Stimulated activated CD4-positive, alpha-beta T cell treated with anti-CD3 and anti-CD28 coated beads, TNF-alpha, amount 100 ng/mL, for 24 hours (primary cell): ENCODE measurements around the gene HEMK1.

Source experiments
- DNase-seq, 3 experiments: peaks; one replicate each; pipeline ENCODE4 v3.0.0-alpha.2; 2020; ENCODE audit warnings: low read depth in 3 of 3

The HEMK1 gene

GRCh38 chr3:50573566-50574443 is 4.5 kb downstream of the HEMK1 start:
- DNase-seq: peak; percentile 42 to 79 (median 47)

GRCh38 chr3:50574444-50574831 is 5.1 kb downstream of the HEMK1 start:
- peak in 1 of 3 experiments; percentile 42 for DNase-seq

DNA sequence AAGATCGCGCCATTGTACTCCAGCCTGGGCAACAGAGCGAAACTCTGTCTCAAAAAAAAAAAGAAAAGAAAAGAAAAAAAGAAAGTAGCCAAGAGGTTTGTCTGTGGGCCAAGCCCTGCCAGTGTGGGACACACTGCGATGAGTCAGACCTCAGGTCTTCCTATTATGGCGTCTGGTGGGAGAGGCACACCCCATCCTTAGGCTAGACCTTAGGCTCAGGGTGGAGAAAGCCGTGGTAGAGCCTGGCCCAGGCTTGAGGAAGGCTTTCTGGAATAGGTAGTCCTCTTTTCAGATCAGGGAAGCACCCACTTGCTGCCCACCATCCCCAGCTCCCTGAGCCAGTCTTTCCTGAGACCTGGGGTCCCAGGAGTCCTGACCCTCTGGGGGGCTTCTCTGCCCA is 6.0 kb downstream of the HEMK1 start:
- no peak for DNase-seq

DNA sequence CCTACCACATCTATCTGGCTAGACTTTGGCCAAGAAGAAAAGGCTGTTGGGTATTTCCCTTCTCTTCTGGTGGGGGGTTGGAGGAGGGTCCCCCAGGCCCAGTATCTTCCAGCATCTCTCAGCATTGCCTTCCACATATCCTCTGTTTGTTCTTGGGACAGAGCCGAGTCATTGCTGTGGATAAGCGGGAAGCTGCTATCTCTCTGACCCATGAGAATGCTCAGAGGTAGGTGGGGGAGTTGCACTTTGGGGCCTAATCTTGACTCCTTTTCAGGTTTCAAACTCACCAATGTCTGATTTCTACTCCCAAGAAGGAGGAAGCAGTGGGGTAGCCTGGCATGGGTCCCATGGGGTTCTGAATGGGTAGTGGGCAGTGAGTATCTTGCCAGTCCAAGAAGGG is 8.0 kb downstream of the HEMK1 start:
- no peak for DNase-seq

GRCh38 chr3:50580683-50581458 is 11.5 kb downstream of the HEMK1 start:
- DNase-seq: no peak

GRCh38 chr3:50581459-50581842 is 12.1 kb downstream of the HEMK1 start:
- DNase-seq: no peak

GRCh38 chr3:50582083-50582482 is 12.8 kb downstream of the HEMK1 start:
- DNase-seq: no peak

DNA sequence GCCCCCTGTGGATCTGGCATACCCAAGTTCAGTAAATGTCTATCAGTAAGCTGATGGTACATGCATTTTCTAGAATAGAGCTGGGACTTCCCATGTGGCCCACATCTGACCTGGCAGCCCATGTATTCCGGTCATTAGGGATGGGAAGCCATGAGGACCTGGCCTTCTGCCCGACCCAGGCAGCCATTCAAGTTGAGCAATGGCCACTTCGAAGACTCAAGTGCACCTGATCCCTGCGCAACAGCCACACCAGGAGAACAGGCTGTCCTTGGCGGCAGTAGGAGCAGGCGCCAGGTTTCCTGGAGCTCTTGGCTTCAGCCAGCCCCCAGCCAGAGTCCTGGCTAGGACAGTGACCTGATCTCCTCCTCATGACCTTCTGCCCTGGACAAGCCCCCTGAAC is 14.6 kb downstream of the HEMK1 start:
- no peak for DNase-seq

DNA sequence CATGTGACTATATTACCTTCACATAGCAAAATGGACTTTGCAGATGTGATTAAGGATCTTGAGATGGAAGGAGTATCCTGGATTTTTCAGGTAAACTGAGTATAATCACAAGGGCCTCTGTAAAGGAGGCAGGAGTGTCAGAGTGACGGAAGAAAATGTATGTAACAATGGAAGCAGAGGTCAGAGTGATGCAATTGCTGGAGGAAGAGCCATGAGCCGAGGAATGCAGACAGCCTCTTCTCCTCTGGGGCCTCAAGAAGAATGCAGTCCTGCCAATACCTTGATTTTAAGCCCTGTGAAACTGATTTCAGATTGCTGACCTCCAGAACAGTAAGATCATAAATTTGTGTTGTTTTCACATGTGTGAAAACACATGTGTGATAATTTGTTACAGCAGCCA is 15.1 kb downstream of the HEMK1 start:
- no peak for DNase-seq

DNA sequence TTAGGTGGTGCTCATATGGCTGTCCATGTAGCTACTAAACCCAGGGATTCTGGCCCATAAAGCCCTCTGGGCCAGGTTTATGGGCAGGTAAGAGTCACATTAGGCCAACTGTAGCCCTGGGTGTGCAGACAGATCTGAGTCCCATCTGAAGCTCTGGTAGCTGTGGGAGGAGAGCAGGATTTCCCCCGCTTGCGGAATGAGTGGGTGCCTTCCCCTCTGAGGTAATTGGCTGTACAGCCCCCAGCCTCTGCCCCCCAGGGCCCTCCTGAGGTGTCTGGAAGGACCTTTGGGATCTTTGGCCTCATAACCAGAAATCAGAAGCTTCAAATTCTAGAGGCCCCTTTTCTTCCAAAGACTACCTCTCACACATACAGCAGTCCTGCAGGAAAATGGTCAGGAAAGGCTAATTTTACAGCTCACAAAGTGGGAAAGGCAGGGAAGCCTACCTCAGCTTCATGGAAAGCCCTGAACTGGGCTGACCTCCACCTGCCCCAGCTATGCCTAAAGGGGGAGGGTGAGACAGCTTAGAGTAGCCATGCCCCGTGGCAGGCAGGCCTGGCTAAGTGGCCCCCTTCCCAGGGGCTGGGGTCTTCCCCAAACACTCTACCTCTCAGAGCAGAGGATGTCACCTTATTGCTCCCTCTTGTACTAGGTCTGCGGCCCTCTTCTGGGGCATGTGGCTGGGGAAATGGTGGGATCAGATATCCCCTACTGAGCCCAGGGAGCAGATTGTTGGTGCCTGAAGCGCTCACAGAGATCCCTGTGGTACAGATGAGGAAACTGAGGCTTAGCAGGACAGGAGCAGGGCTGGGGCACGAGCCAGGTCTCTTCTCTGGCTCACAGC is 16.8 kb downstream of the HEMK1 start:
- DNase-seq: peak in 1 of 3 experiments; percentile 69

- DNase-seq: no peak
Measured at GRCh38 chr3:50586763-50587070, 17.4 kb downstream of the HEMK1 start.

GRCh38 chr3:50587373-50587772 is 18.1 kb downstream of the HEMK1 start:
- no peak for DNase-seq

DNA sequence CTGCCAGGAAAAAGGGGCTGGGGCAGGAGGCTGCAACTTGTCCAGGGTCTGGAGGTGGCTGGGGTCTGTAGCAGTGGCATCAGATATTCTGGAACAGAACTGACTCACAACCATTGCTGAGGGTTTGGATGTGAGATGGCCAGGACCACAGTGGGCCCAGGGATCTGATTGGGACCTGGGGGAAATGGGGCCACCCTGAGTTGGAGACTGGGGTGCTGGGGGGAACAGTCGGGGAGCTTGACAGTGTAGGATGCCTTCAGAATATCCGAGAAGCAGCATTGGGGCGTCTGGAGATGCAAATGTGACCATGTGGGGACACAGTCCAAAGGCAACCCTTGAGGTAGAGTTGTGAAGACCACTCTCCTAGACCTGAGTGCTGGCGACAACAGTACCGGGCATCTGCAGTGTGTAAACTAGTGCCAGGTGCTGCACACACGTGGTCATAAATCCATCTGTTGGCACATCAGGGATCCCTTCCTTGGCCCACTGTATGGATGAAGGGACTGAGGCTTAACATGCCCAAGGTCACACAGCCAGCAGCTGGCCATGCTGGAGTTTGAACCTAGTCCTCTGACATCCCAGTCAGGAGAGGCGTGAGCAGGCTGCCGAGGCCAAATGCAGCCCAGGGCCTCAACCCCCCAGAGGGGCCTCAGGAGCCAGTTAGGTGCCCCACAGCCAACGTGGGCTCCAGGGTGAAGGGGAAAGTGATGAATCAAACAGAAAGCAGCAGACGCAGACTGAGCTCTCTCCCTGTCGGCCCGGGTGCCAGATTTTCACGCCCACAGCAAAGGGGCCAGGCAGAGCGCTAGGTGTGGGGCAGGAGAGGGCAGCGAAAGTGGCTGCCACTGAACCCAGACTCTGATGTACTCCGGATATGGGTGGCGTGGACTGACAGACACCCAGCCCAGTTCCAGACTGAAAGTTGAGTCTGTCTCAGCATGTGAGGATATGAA is 18.8 kb downstream of the HEMK1 start:
- peak; percentile 75 to 90 (median 75) for DNase-seq

GRCh38 chr3:50588759-50589433 is 19.6 kb downstream of the HEMK1 start:
- DNase-seq: no peak

GRCh38 chr3:50591196-50591741 is 21.9 kb downstream of the HEMK1 start:
- no peak for DNase-seq

DNA sequence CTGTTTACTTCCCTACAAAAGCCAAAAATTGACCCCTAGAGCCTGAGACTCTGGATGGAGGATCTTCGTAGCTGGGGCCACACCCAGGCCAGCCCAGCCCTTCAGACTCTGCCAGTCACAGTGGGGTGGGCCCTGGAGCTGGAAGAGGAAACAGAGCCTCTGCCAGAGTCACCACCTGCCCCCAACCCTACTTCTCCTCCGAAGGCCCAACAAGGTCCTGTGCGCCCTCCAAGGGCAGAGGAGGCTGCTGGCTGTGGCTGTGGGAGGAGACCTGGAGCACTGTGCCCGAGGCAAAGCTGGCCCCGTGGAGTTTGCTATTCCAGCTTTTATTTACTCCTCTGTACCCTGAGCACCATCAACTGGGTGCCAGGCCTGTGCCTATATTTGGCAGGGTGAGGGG is 23.2 kb downstream of the HEMK1 start:
- no peak for DNase-seq

- DNase-seq: no peak
Measured at GRCh38 chr3:50594253-50594785, 25.0 kb downstream of the HEMK1 start.

DNA sequence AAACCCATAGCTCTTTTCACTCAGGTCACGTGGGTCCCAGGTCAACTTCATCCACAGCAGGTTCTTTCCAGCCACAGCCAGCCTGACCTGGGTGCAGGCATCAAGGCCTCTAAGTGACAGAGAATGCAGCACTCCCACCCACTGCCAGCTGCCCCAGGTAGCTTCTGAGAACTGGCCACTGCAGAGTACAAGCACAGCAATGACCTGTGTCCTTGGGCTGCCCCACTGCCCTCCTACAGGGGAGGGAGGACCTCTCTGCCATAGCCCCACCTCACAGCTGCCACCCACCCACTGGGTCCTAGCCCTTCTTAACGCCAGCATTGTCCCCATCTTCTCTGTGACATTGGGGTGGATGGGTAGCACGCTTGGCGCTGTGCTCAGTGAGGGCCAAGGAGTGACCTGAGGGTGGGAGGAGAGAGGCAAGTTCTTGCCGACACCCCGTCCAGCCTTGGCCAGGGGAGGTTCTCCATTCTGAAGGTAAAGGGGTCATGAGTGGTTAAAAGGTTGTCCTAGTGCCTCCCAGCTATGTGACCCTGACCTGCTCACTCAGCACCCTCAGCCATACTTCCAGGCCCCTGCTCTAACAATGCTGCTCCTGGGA is 29.9 kb downstream of the HEMK1 start:
- no peak for DNase-seq

GRCh38 chr3:50599716-50600118 is 30.4 kb downstream of the HEMK1 start:
- no peak for DNase-seq
